Measurements from ENCODE around the gene SCP2D1.

SCP2D1 gene

GRCh38 chr20:18811904-18812303, 1.7 kb upstream of the SCP2D1 start:
- no peak for DNase-seq (ENCODE audit: low spot score)
- no peak for FAIRE-seq

- no peak for DNase-seq (ENCODE audit: low spot score)
- no peak for FAIRE-seq
These were observed 1.8 kb downstream of the SCP2D1 start for GRCh38 chr20:18815194-18815942.

- FAIRE-seq, result no peak
- DNase-seq (ENCODE audit: low spot score), result no peak
These were observed 9.2 kb downstream of the SCP2D1 start for GRCh38 chr20:18822832-18823231.

- DNase-seq (ENCODE audit: low spot score), result peak; percentile 59
- peak; percentile 60 for FAIRE-seq
These were observed 18.4 kb downstream of the SCP2D1 start for GRCh38 chr20:18831830-18832499.

- DNase-seq (ENCODE audit: low spot score) (no peak), FAIRE-seq (no peak)
These were observed 19.1 kb downstream of the SCP2D1 start for GRCh38 chr20:18832546-18833200.

- DNase-seq (ENCODE audit: low spot score) (no peak), FAIRE-seq (no peak)
These were observed 22.1 kb downstream of the SCP2D1 start for GRCh38 chr20:18835466-18836256.

- FAIRE-seq (no peak), DNase-seq (ENCODE audit: low spot score) (no peak)
These were observed 24.1 kb downstream of the SCP2D1 start for GRCh38 chr20:18837718-18838117.

GRCh38 chr20:18839507-18840247, 26.1 kb downstream of the SCP2D1 start:
- DNase-seq (ENCODE audit: low spot score) (peak; percentile 19), FAIRE-seq (no peak)

GRCh38 chr20:18840248-18840645, 26.7 kb downstream of the SCP2D1 start:
- FAIRE-seq (no peak), DNase-seq (ENCODE audit: low spot score) (no peak)

- no peak for FAIRE-seq
- no peak for DNase-seq (ENCODE audit: low spot score)
These were observed 31.4 kb downstream of the SCP2D1 start for GRCh38 chr20:18845017-18845416.

GRCh38 chr20:18847226-18847755, 33.7 kb downstream of the SCP2D1 start:
- FAIRE-seq (no peak), DNase-seq (ENCODE audit: low spot score) (no peak)

- FAIRE-seq, result no peak
- DNase-seq (ENCODE audit: low spot score), result no peak
These were observed 35.5 kb downstream of the SCP2D1 start for GRCh38 chr20:18849131-18849530.

- DNase-seq (ENCODE audit: low spot score) (no peak), FAIRE-seq (no peak)
These were observed 38.0 kb downstream of the SCP2D1 start for GRCh38 chr20:18851629-18852028.

- no peak for DNase-seq (ENCODE audit: low spot score)
- no peak for FAIRE-seq
These were observed 38.7 kb downstream of the SCP2D1 start for GRCh38 chr20:18852318-18852717.

- FAIRE-seq (no peak), DNase-seq (ENCODE audit: low spot score) (no peak)
These were observed 39.6 kb downstream of the SCP2D1 start for GRCh38 chr20:18853216-18853615.

- FAIRE-seq (no peak), DNase-seq (ENCODE audit: low spot score) (no peak)
These were observed 40.5 kb downstream of the SCP2D1 start for GRCh38 chr20:18853946-18854646.

GRCh38 chr20:18855882-18856281, 42.3 kb downstream of the SCP2D1 start:
- FAIRE-seq, result no peak
- DNase-seq (ENCODE audit: low spot score), result no peak

GRCh38 chr20:18856873-18857272, 43.3 kb downstream of the SCP2D1 start:
- DNase-seq (ENCODE audit: low spot score) (no peak), FAIRE-seq (no peak)

- DNase-seq (ENCODE audit: low spot score) (peak; percentile 73), FAIRE-seq (peak; percentile 96)
These were observed 44.1 kb downstream of the SCP2D1 start for GRCh38 chr20:18857640-18858039.

- peak; percentile 35 for DNase-seq (ENCODE audit: low spot score)
- FAIRE-seq, result peak; percentile 75
These were observed 45.2 kb downstream of the SCP2D1 start for GRCh38 chr20:18858816-18859215.
